ENCODE results near the gene STX2. TPM values are rescaled to one million over a fixed set of nuclear protein-coding genes. Genes with fewer than 3 reads are reported as not detected.
"Not testable (repeated sequence)": the region's sequence is repeated elsewhere in the genome, so short reads cannot be mapped to it uniquely, and the experiment has no call there.

STX2 gene
- total RNA-seq, 2 donors from 2014 or later, result 14.4 to 16.6 TPM

- DNase-seq (ENCODE audit: low spot score in 2 of 2) (no peak), ATAC-seq (no peak)
- H3K9me3 Mint-ChIP-seq, result no peaks in the 10 kb centered on the region
- H3K36me3 Mint-ChIP-seq, result no peaks in the 10 kb centered on the region
- H3K27ac Mint-ChIP-seq, result no peak overlapping the region
Observed at GRCh38 chr12:130770413-130771028, 68.5 kb downstream of the STX2 start.

- H3K36me3 Mint-ChIP-seq, result no peaks in the 10 kb centered on the region
- no peak for DNase-seq (ENCODE audit: low spot score in 2 of 2)
- ATAC-seq, result peak in 1 of 2 donors; percentile 37
- H3K27ac Mint-ChIP-seq, result no peak overlapping the region
- H3K9me3 Mint-ChIP-seq, result no peaks in the 10 kb centered on the region
Observed at GRCh38 chr12:130768120-130768519, 70.9 kb downstream of the STX2 start.

- H3K9me3 Mint-ChIP-seq, result no peaks in the 10 kb centered on the region
- no peak overlapping the region for H3K27ac Mint-ChIP-seq
- ATAC-seq (no peak), DNase-seq (ENCODE audit: low spot score in 2 of 2) (no peak)
- no peaks in the 10 kb centered on the region for H3K36me3 Mint-ChIP-seq
Observed at GRCh38 chr12:130766470-130766869, 72.6 kb downstream of the STX2 start.

- no peak overlapping the region for H3K27ac Mint-ChIP-seq
- ATAC-seq, result peak in 1 of 2 donors; percentile 11
- no peaks in the 10 kb centered on the region for H3K36me3 Mint-ChIP-seq
Observed at GRCh38 chr12:130765186-130765659, 73.8 kb downstream of the STX2 start.

DNA sequence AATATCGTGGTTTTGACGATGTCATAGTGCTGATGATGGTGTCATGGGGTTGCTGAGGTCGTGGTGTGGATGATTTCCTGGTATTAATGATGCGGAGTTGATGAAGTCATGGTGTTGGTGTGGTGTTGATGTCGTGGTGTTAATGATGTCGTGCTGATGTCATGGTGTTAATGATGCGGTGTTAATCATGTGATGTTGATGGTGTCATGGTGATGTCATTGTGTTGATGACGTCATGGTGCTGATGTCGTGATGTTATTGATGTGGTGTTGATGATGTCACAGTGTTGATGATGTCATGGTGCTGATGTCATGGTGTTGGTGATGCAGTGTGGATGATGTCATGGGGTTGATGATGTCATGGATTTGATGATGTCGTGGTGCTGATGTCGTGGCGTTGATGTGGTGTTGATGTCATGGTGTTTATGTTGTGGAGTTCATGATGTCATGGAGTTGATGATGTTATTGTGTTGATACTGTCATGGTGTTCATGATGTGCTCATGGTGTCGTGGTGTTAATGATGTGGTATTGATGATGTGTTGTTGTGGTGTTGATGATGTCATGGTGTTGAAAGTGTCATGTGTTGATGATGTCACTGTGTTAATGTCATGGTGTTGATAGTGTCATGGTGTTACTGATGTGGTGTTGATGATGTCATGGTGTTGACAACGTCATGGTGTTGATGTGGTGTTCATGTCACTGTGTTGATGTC is 74.4 kb downstream of the STX2 start:
- H3K36me3 Mint-ChIP-seq, result no peaks in the 10 kb centered on the region
- ATAC-seq, result peak; percentile 25 to 31
- H3K27ac Mint-ChIP-seq, result no peak overlapping the region
- DNase-seq (ENCODE audit: low spot score in 2 of 2), result peak in 1 of 2 donors; percentile 55
- no peaks in the 10 kb centered on the region for H3K9me3 Mint-ChIP-seq

More at GRCh38 chr12:130765186-130765659, 73.8 kb downstream of the STX2 start:
- DNase-seq (ENCODE audit: low spot score in 2 of 2), result no peak
- no peaks in the 10 kb centered on the region for H3K9me3 Mint-ChIP-seq

GRCh38 chr12:130764073-130764472 is 75.0 kb downstream of the STX2 start:
- peak; percentile 13 to 18 for ATAC-seq
- no peaks in the 10 kb centered on the region for H3K9me3 Mint-ChIP-seq
- no peak for DNase-seq (ENCODE audit: low spot score in 2 of 2)

DNA sequence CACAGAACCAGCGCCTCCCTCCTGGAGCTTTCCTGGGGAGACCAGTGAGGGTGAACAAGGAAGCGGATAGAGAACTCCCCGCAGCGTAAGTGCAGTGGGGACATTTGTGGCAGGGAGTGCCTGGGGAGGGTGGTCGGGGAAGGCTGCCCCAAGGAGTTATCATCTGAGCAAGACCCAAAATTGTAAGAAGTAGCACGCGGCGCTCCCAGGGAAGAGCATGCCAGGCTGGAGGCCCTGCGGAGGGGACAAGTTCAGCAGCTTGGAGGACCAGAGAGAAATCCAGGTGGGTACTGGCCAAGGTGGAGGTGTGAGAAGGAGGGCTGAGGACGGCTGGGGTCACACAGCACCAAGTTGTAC is 76.8 kb downstream of the STX2 start:
- H3K36me3 Mint-ChIP-seq, result no peaks in the 10 kb centered on the region
- H3K9me3 Mint-ChIP-seq, result no peaks in the 10 kb centered on the region
- no peak for DNase-seq (ENCODE audit: low spot score in 2 of 2)
- no peak overlapping the region for H3K27ac Mint-ChIP-seq
- no peak for ATAC-seq

More at GRCh38 chr12:130764073-130764472, 75.0 kb downstream of the STX2 start:
- H3K27ac Mint-ChIP-seq, result no peak overlapping the region
- H3K36me3 Mint-ChIP-seq, result no peaks in the 10 kb centered on the region

GRCh38 chr12:130761537-130762318 is 77.3 kb downstream of the STX2 start:
- DNase-seq (ENCODE audit: low spot score in 2 of 2) (peak in 1 of 2 donors; percentile 67), ATAC-seq (peak; percentile 40 to 64)
- no peaks in the 10 kb centered on the region for H3K9me3 Mint-ChIP-seq
- no peaks in the 10 kb centered on the region for H3K36me3 Mint-ChIP-seq
- no peak overlapping the region for H3K27ac Mint-ChIP-seq

DNA sequence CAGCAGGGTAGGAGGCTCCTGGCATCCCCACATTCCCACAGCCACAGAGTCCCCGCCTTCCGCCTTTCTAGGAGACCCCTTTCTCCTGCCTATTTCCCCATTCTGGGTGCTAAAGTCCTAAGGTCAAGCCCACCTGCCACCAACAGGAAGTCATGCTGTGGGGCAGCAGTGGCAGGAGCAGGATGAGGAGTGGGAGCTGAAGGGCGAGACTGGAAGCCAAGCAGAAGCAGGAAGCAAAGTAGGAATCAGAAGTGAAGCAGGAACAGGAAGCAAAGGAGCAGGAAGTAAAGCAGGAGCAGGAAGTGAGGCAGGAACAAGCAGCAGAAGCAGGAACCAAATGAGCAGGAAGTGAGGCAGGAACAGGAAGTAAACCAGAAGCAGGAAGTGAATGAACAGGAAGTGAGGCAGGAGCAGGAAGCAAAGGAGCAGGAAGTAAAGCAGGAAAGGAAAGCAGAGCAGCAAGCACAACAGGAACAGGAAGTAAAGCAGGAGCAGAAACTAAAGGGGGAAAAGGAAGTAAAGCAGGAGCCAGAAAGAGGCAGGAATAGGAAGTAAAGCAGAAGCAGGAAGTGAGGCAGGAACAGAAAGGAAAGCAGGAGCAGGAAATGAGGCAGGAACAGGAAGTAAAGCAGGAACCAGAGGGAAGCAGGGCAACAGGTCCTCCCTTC is 84.7 kb downstream of the STX2 start:
- DNase-seq (ENCODE audit: low spot score in 2 of 2) (no peak), ATAC-seq (no peak)
- Mint-ChIP-seq H3K9me3 (peaks cover 7 to 10% of the 10 kb centered on the region in 2 donors), H3K36me3 (peaks cover 9 to 14% of the 10 kb centered on the region in 2 donors), H3K27ac (peak overlapping the region; percentile 90)

DNA sequence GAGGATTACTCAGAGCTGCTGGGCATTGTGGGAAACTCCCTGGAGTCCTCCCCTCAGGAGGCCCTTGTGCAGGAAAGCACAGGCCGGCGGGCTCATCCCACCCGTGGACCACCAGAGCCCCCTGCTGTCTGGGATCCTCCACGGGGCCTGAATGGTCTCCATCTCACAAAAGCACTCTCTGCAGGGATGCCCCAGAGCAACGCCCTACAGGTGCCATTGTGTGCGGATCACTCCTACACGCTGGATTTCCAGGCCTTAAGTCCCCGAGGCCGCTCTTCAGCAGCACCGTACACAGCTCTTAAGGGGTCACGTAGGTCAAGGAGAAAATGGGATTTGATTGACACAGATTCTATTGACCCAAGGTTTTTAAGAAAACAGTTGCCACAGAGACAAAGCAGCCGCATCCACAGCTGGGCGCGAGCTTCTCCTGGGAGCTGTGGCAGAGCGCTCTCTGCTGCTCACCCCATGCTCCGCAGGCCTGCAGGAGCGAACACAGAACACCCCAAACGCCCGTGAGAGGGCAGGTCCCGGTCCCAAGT is 86.3 kb downstream of the STX2 start:
- no peak for ATAC-seq
- H3K9me3 Mint-ChIP-seq, result peaks cover 7 to 10% of the 10 kb centered on the region in 2 donors

GRCh38 chr12:130752037-130752436 is 87.0 kb downstream of the STX2 start:
- not testable (repeated sequence) for ATAC-seq; H3K27ac Mint-ChIP-seq; DNase-seq (ENCODE audit: low spot score in 2 of 2)
- H3K9me3 Mint-ChIP-seq, result peaks cover 7 to 10% of the 10 kb centered on the region in 2 donors
- peaks cover 9 to 14% of the 10 kb centered on the region in 2 donors for H3K36me3 Mint-ChIP-seq

More for the DNA sequence above, 86.3 kb downstream of the STX2 start:
- DNase-seq (ENCODE audit: low spot score in 2 of 2), result no peak
- no peak overlapping the region for H3K27ac Mint-ChIP-seq
- H3K36me3 Mint-ChIP-seq, result peaks cover 9 to 14% of the 10 kb centered on the region in 2 donors

- Mint-ChIP-seq H3K27ac (no peak overlapping the region), H3K9me3 (peaks cover 0 to 2% of the 10 kb centered on the region in 2 donors), H3K36me3 (no peaks in the 10 kb centered on the region)
- no peak for DNase-seq (ENCODE audit: low spot score in 2 of 2)
- no peak for ATAC-seq
Observed at GRCh38 chr12:130748786-130749185, 90.3 kb downstream of the STX2 start.

DNA sequence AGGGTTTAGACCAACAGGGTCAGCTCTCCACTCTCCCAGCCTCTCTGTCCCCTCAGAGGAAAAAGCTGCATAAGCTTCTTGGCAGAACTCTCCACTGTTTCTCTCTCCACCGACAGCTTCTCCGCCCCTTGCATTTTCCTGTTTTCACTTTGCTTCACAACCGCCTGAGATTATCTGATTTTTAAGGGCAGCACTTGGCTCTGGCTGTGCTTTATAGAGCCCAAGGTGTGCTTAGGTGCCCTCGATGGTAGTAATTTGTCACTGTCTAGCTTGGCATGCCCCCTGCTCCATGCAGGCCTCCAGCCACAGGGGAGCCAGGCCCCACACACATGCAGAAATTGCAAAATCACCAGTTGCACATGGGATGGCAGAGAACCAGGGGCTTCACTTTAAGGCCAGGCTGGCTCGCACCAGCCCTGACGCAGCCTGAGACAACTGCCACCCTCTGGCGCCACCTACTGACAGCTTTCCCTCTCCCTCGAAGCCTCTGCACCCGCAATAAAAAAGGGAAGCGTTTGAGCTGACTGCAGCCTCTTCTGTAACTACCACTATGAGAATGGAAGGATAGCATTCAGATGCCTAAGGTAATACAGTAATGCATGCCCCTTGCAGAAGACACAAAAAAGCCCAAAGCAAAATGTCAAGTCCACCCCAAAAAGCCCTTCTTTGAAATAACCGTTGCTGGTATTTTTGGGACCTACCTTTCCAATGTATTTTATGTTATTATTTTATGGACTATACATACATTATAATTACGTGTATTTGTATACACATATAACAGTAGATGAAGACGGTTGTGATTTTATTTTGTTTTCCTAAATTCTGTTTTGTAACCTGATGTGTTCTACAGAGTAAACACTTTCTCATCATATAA is 90.9 kb downstream of the STX2 start:
- H3K27ac Mint-ChIP-seq, result no peak overlapping the region
- no peaks in the 10 kb centered on the region for H3K9me3 Mint-ChIP-seq
- DNase-seq (ENCODE audit: low spot score in 2 of 2) (peak in 1 of 2 donors; percentile 81), ATAC-seq (peak; percentile 79 to 89)
- no peaks in the 10 kb centered on the region for H3K36me3 Mint-ChIP-seq

- no peak for ATAC-seq
- no peak for DNase-seq (ENCODE audit: low spot score in 2 of 2)
- H3K36me3 Mint-ChIP-seq, result no peaks in the 10 kb centered on the region
- no peak overlapping the region for H3K27ac Mint-ChIP-seq
- H3K9me3 Mint-ChIP-seq, result no peaks in the 10 kb centered on the region
Observed at GRCh38 chr12:130746546-130746945, 92.5 kb downstream of the STX2 start.

GRCh38 chr12:130745921-130746320 is 93.1 kb downstream of the STX2 start:
- DNase-seq (ENCODE audit: low spot score in 2 of 2) (no peak), ATAC-seq (no peak)
- Mint-ChIP-seq H3K9me3 (no peaks in the 10 kb centered on the region), H3K27ac (no peak overlapping the region), H3K36me3 (no peaks in the 10 kb centered on the region)

Data from activated naive CD4-positive, alpha-beta T cell treated with anti-CD3 and anti-CD28 coated beads, Interleukin-2, amount 50 U/mL, for 72 hours (primary cell).